ENCODE results near the gene TRIM24. TPM values are rescaled to one million over a fixed set of nuclear protein-coding genes. Genes with fewer than 3 reads are reported as not detected.
A peak's percentile ranks its signal among the peaks of the same experiment; 100 is the strongest.

The TRIM24 gene
- total and polyA plus RNA-seq, 4 donors = 7.5 to 19.7 (median 11.2) TPM

GRCh38 chr7:138442822-138443221, 17.2 kb upstream of the TRIM24 start:
- H3K9ac ChIP-seq (ENCODE audit: low read depth in 1 of 2, low read length in 2 of 2) = no peak overlapping the region
- TF ChIP-seq JUND (IDR thresholded peaks at IDR 0.05) = no peak
- no peak for TF ChIP-seq MAX (IDR thresholded peaks at IDR 0.05)
- no peak for TF ChIP-seq ZBTB33 (IDR thresholded peaks at IDR 0.05)
- TF ChIP-seq YY1 (IDR thresholded peaks at IDR 0.05) = no peak
- no peak for TF ChIP-seq SP1 (IDR thresholded peaks at IDR 0.05)
- TF ChIP-seq REST (IDR thresholded peaks at IDR 0.05) = no peak
- TF ChIP-seq ATF3 (IDR thresholded peaks at IDR 0.05) = no peak
- no peak for TF ChIP-seq FOXA1 (IDR thresholded peaks at IDR 0.05)
- no peak for TF ChIP-seq RXRA (IDR thresholded peaks at IDR 0.05)
- TF ChIP-seq HNF4G (IDR thresholded peaks at IDR 0.05) = no peak
- WGBS = 95% methylated on average over 3 of the region's 3 CpGs

GRCh38 chr7:138449580-138449979, 10.5 kb upstream of the TRIM24 start:
- WGBS = 91% methylated on average over 6 of the region's 6 CpGs
- Histone ChIP-seq H3K4me3 (ENCODE audit: low read depth in 1 of 3, low read length in 3 of 3) (no peak overlapping the region), H3K27ac (ENCODE audit: low read depth in 1 of 2, low read length in 2 of 2) (no peak overlapping the region), H3K36me3 (ENCODE audit: control insufficient read depth in 4 of 4, insufficient read depth in 3 of 4, low read depth in 1 of 4, low read length in 3 of 4) (no peaks in the 10 kb centered on the region), H3K9ac (ENCODE audit: low read depth in 1 of 2, low read length in 2 of 2) (no peak overlapping the region), H3K4me1 (ENCODE audit: control insufficient read depth in 4 of 4, insufficient read depth in 4 of 4, low read length in 3 of 4) (no peaks in the 10 kb centered on the region), H3K27me3 (ENCODE audit: control insufficient read depth in 4 of 4, insufficient read depth in 4 of 4, low read length in 3 of 4) (no peaks in the 10 kb centered on the region), H3K9me3 (ENCODE audit: control insufficient read depth in 4 of 4, low read length in 3 of 4) (no peaks in the 10 kb centered on the region)
- TF ChIP-seq GABPA (IDR thresholded peaks at IDR 0.05 in 1 of 2, conservative IDR thresholded peaks at IDR 0.05 in 1 of 2) (no peak), CTCF (IDR thresholded peaks at IDR 0.05; ENCODE audit: low read depth, low read length, missing input control) (peak; percentile 11), RAD21 (IDR thresholded peaks at IDR 0.05) (peak in 1 of 2 donors; percentile 57)
- DNase-seq (ENCODE audit: low spot score) = peak; percentile 45

More at GRCh38 chr7:138442822-138443221, 17.2 kb upstream of the TRIM24 start:
- no peaks in the 10 kb centered on the region for H3K9me3 ChIP-seq (ENCODE audit: control insufficient read depth in 4 of 4, low read length in 3 of 4)
- H3K36me3 ChIP-seq (ENCODE audit: control insufficient read depth in 4 of 4, insufficient read depth in 3 of 4, low read depth in 1 of 4, low read length in 3 of 4) = no peaks in the 10 kb centered on the region
- no peaks in the 10 kb centered on the region for H3K27me3 ChIP-seq (ENCODE audit: control insufficient read depth in 4 of 4, insufficient read depth in 4 of 4, low read length in 3 of 4)
- no peaks in the 10 kb centered on the region for H3K4me1 ChIP-seq (ENCODE audit: control insufficient read depth in 4 of 4, insufficient read depth in 4 of 4, low read length in 3 of 4)
- H3K27ac ChIP-seq (ENCODE audit: low read depth in 1 of 2, low read length in 2 of 2) = no peak overlapping the region
- no peak overlapping the region for H3K4me3 ChIP-seq (ENCODE audit: low read depth in 1 of 3, low read length in 3 of 3)
- no peak for DNase-seq (ENCODE audit: low spot score)

All from liver (tissue), 9 donors.